Fibroblast of skin of right quadriceps (primary cell): ENCODE results near the gene ZNF844.
A peak's percentile ranks its signal among the peaks of the same experiment; 100 is the strongest.
"Not testable (repeated sequence)": the region's sequence is repeated elsewhere in the genome, so short reads cannot be mapped to it uniquely, and the experiment has no call there.

Experiments used
- DNase-seq: peaks from one replicate; pipeline ENCODE4 v3.0.0-alpha.2; 2013

The ZNF844 gene

DNA sequence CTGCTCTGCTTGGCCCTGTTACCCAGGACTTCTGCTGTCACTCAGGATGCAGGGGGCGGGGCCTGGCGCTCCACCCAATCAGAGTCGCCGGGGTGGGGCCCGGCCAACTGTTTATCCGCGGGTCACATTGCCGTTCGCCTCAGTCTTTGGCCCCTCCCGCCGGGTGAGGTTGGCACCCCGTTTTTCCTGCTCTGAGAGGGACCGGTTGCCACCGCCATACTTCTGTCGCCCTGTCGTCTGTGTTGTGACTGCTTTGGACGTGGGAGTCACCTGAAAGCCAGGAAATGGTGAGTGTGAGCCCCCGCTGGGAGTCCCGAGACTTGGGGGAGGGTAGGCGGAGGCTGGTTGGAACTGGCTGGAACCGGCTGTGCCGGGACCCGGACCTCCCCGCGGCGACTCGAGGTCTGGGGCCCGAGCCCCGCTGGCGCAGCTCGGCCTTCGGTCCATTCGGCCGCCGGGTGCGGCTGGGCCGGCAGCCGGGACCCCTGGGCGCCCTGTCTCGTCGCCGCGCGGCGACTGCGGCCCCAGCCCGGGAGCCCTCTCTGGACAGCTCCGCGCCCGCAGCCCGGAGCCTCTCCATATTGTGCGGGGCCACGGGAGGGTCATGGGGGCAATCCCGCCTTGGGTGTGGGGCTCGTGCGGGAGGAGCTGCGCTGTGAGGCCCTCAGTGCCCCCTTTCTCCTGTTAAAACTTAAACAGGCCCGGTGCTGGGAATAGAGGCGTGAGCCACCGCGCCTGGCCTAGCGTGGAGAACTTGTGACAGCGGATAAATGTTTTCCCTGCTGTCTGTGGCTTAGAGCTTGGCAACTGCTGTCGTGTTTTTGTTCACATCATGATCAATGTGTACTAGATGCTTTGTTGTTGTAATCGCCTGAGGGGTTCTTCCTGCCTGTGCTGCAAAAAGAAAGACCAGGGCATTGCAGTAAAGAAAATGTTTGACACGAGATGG is at the start of gene ZNF844:
TSS of gene ZNF844 (plus strand) at position 142 of the 949 bp plus-strand sequence. CDS start at position 285, 143 bp downstream.
- peak; percentile 79 for DNase-seq

GRCh38 chr19:12015015-12015752 is 49.3 kb upstream of the ZNF844 start:
- no peak for DNase-seq

GRCh38 chr19:12015753-12016116 is 48.8 kb upstream of the ZNF844 start:
- no peak for DNase-seq

DNA sequence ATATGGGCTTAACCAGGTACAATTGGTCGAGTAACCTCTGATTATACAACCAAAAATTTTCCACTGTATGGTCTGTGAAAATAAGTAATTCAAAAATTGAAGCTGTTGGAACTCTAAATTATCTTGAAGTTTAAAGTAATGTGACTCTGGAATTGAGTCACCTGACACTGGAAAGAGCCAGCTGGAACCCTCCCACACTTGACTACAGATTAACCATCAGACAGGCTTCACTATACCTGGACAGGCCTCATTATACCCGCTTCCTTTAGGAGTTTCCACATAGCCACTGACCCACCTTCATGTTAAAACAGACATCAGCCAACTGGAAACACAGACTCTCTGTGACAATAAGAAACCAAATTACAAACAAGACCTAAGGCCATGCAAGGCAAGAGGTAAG is 30.3 kb upstream of the ZNF844 start:
- no peak for DNase-seq

GRCh38 chr19:12034620-12035019 is 29.9 kb upstream of the ZNF844 start:
- DNase-seq, result no peak

- peak; percentile 78 for DNase-seq
These were observed 29.0 kb upstream of the ZNF844 start, which contains the start of gene ZNF433 for GRCh38 chr19:12035220-12036172. Gene ZNF433 (minus strand): TSS chr19:12035679. CDS start chr19:12035539, 140 bp downstream.

DNA sequence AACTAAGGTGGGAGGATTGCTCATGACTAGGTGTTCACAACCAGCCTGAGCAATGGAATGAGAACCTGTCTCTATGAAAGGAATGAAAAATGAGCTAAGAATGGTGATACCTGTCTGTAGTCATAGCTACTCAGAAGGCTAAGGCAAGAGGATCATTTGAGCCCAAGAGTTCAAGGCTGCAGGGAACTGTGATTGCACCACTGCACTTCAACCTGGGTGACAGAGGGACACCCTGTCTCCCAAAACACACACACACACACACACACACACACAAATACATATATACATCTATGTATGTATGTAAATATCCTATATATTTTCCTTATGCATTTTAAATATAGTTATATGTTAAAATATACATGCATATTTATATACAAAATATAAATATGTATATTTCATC is 21.6 kb upstream of the ZNF844 start:
- DNase-seq, result no peak

DNA sequence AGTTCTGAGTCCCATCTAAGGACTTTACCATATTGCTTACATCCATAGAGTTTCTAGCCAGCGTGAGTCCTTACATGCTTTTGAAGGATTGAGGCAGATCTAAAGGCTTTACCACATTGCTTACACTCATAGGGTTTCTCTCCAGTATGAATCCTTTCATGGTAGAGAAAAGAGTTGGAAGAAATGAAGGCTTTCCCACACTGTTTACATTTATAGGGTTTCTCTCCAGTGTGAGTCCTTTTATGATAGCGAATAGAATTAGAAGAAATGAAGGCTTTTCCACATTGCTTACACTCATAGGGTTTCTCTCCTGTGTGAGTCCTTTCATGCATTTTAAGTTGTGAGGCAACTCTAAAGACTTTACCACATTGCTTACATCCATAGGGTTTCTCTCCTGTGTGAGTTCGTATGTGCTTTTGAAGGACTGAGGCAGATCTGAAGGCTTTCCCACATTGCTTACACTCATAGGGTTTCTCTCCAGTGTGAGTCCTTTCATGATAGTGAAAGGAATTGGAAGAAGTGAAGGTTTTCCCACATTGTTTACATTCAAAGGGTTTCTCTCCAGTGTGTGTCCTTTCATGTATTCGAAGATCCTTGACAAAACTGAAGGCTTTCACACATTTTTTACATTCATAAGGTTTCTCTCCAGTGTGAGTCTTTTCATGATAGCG is 20.6 kb upstream of the ZNF844 start:
- no peak for DNase-seq

DNA sequence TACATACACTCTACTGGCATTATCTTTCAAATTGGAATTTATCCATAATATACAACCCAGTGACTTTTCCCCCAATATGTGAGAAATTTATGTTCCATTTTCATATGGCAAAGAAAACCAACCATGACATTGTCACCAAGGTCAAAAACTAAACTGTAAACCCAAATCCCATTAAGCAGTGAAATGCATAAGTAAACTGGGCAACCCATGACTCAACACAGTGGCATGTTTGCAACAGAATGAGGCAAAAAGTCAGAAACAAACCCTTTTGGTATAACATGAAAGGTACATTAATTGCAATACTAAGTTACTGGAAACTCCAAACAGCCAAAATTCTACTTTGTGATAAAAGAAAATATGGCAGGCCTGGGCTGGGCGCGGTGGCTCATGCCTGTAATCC is 16.7 kb upstream of the ZNF844 start:
- no peak for DNase-seq

- DNase-seq, result peak; percentile 18
These were observed 12.4 kb upstream of the ZNF844 start for GRCh38 chr19:12052091-12052496.

DNA sequence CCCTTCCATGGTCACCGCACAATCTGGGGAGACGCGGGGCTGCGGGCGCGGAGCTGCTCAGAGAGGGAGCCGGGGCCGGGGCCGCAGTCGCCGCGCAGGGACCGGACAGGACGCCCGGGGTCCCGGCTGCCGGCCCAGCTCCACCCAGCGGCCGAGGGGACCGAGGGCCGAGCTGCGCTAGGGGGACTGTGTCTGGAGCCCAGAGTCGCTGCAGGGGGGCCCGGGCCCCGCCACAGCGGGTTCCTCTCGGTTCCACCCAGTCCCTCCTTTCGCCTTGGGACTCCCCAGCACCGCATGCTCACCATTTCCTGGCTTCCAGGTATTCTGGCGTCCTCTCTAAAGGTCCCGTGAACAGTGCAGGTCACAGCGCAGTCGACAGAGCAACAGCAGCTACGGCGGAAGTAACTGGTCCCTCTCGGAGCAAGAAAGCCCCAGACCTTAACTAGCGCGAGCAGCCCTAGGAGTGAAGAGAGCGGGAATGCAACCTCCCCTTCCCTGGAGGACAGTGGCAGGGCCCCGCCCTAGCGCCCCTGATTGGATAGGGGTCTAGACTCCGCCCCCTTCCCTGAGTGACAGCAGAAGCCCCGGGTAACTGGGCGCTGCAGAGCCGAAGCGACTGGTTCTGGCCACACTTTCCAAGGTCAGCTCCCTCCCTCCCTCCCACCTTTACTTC is 11.9 kb upstream of the ZNF844 start, which contains the start of gene ZNF878:
TSS of gene ZNF878 (minus strand) at position 465 of the 673 bp plus-strand sequence. CDS start at position 305, 160 bp downstream.
- DNase-seq, result peak; percentile 86

DNA sequence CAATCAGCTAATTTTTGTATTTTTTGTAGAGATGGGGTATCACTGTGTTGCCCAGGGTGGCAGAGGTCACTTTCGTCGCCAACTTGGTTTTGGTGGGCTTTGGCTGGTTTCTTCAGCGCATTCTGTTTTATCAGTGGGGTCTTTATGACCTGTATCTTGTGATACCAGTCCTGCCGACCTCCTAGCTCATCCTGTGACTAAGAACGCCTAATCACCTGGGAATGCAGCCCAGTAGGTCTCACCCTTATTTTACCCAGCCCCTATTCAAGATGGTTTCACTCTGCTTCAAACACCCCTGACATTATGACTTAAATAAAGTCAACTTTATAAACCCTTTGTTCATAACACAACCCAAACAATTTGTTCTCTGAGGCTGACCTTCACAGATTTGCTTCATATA is 8.7 kb upstream of the ZNF844 start:
- no peak for DNase-seq

GRCh38 chr19:12075538-12076139 is 11.1 kb downstream of the ZNF844 start:
- no peak for DNase-seq

DNA sequence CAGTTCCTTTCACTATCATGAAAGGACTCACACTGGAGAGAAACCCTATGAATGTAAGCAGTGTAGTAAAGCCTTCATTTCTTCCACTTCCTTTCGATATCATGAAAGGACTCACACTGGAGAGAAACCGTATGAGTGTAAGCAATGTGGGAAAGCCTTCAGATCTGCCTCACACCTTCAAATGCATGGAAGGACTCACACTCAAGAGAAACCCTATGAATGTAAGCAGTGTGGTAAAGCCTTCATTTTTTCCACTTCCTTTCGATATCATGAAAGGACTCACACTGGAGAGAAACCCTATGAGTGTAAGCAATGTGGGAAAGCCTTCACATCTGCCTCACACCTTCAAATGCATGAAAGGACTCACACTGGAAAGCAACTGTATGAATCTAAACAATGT is 11.8 kb downstream of the ZNF844 start:
- not testable (repeated sequence) for DNase-seq

DNA sequence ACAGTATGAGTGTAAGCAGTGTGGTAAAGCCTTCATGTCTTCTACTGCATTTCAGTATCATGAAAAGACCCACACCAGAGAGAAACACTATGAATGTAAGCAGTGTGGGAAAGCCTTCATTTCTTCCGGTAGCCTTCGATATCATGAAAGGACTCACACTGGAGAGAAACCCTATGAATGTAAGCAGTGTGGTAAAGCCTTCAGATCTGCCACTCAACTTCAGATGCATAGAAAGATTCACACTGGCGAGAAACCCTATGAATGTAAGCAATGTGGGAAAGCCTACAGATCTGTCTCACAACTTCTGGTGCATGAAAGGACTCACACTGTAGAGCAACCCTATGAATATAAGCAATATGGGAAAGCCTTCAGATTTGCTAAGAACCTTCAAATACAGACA is 12.8 kb downstream of the ZNF844 start:
- DNase-seq, result no peak

DNA sequence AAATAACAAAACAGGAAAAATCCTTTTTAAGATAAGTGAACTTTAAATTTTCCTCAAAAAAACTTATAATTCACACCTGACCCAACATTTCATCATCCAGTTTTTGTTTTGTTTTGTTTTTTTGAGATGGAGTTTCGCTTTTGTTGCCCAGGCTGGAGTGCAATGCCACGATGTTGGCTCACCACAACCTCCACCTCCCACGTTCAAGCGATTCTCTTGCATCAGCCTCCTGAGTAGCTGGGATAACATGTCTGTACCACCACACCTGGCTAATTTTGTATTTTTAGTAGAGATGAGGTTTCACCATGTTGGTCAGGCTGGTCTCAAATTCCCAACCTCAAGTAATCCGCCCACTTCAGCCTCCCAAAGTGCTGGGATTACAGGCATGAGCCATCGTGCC is 18.8 kb downstream of the ZNF844 start:
- not testable (repeated sequence) for DNase-seq

DNA sequence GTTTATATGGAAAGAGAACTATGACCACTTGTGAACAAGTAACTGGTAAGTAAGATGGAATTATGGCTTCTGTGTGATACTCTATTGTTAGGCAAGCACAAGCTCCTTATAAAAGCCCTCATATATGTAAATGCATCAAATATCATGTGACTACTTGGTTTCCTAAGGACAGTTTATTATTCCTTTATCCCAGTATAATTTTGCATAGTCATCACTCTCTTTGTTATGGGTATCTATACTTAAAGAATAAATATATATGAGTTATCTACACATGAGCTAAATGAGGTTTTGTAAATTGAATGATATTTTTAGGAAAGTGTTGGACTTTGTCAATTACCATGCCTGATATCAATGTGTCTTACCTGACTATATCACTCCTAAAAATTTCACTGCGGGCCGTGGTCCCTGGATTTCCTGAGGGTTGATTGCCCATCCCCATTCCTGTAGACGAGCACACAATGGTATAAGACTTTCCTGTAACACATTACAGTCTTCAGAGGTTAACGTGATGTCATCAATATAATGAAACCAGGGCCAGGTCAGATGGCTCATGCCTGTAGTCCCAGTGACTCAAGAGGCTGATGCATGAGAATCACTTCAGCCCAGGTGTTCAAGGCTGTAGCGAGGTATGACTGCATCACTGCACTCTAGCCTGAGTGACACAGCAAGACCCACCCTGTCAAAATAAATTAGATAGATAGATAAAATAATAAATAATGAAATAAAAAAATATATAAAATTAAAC is 20.7 kb downstream of the ZNF844 start:
- DNase-seq, result no peak

- DNase-seq, result peak; percentile 37
These were observed 26.3 kb downstream of the ZNF844 start for GRCh38 chr19:12090807-12091206.

DNA sequence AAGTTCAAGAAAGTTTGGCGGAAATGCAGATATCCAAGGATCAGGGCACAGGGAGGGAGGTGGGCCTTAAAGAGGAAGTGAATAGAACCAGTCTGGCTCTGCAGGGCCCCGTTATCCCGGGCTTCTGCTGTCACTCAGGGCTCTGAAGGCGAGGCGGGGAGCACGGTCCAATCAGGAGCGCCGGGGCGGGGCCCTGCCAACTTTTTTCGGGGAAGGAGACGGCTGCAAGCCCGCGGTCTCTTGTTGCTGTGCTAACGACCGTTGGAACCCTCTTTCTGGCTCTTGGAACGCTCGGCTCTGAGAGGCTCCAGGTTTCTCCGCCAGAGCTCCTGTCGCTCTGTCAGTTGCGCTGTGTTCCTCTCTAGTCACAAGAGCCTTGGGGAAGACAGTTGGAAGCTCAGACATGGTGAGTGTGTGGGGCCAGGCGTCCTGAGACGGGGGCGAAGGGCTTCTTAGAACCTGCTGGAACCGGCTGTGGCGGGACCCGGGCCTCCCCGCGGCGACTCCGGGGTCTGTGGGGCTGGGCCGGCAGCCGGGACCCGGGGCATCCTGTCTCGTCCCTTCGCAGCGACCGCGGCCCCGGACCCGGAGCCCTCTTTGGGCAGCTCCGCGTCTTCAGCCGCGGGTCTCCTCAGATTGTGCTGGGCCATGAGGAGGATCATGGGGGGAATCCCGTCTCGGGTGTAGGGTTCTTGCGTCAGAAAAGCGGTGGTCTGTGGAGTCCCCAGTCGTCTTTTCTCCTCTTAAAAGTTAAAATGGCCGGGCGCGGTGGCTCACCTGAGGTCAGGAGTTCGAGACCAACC is 27.7 kb downstream of the ZNF844 start:
- DNase-seq, result peak; percentile 91
